GM21786 (cell line): ENCODE data around the gene LDLRAD4.

Experiments
- ATAC-seq: cut with Tn5 transposase; IDR thresholded peaks from one replicate; pipeline ENCODE4 v1.9.1; 2021; ENCODE audit not compliant: unreplicated experiment

The LDLRAD4 gene

GRCh38 chr18:13302457-13303225 is 84.1 kb downstream of the LDLRAD4 start:
- ATAC-seq: no peak

- ATAC-seq: no peak
Measured at GRCh38 chr18:13303756-13304364, 85.3 kb downstream of the LDLRAD4 start.

- ATAC-seq: no peak
Measured at GRCh38 chr18:13305301-13305700, 86.7 kb downstream of the LDLRAD4 start.

GRCh38 chr18:13306583-13306982 is 88.0 kb downstream of the LDLRAD4 start:
- no peak for ATAC-seq

- no peak for ATAC-seq
Measured at GRCh38 chr18:13308369-13308768, 89.8 kb downstream of the LDLRAD4 start.

- no peak for ATAC-seq
Measured at GRCh38 chr18:13309031-13309747, 90.6 kb downstream of the LDLRAD4 start.

- no peak for ATAC-seq
Measured at GRCh38 chr18:13309748-13310670, 91.4 kb downstream of the LDLRAD4 start.

- no peak for ATAC-seq
Measured at GRCh38 chr18:13311193-13311592, 92.6 kb downstream of the LDLRAD4 start.

GRCh38 chr18:13312515-13312914 is 94.0 kb downstream of the LDLRAD4 start:
- no peak for ATAC-seq

- ATAC-seq: no peak
Measured at GRCh38 chr18:13313006-13313686, 94.6 kb downstream of the LDLRAD4 start.

- ATAC-seq: no peak
Measured at GRCh38 chr18:13315000-13315399, 96.4 kb downstream of the LDLRAD4 start.

GRCh38 chr18:13316063-13316462 is 97.5 kb downstream of the LDLRAD4 start:
- ATAC-seq: no peak

- ATAC-seq: no peak
Measured at GRCh38 chr18:13317801-13318200, 99.2 kb downstream of the LDLRAD4 start.

GRCh38 chr18:13318731-13319501 is 100.4 kb downstream of the LDLRAD4 start:
- ATAC-seq: no peak

- ATAC-seq: no peak
Measured at GRCh38 chr18:13319629-13320028, 101.1 kb downstream of the LDLRAD4 start.

GRCh38 chr18:13320096-13320495 is 101.5 kb downstream of the LDLRAD4 start:
- no peak for ATAC-seq

- no peak for ATAC-seq
Measured at GRCh38 chr18:13320891-13321425, 102.4 kb downstream of the LDLRAD4 start.

- no peak for ATAC-seq
Measured at GRCh38 chr18:13321923-13322322, 103.4 kb downstream of the LDLRAD4 start.

GRCh38 chr18:13323186-13323585 is 104.6 kb downstream of the LDLRAD4 start:
- ATAC-seq: no peak
